HepG2 (cell line): ENCODE data around the gene TK2. TPM values are rescaled to one million over a fixed set of nuclear protein-coding genes. Genes with fewer than 3 reads are reported as not detected.

ENCODE experiments used
- AHR ChIP-seq: IDR thresholded peaks from 2 replicates; pipeline ENCODE4 v1.6.1; 2018; ENCODE audit warnings: missing genetic modification reagents, missing compliant biosample characterization
- ARNTL ChIP-seq: sonication (generic); formaldehyde crosslinking; IDR thresholded peaks from 2 replicates; pipeline ENCODE4 v1.4.0; 2020; ENCODE audit warnings: mild to moderate bottlenecking, missing genetic modification reagents
- CENPBD1 ChIP-seq: sonication (generic); formaldehyde crosslinking; IDR thresholded peaks from 2 replicates; pipeline ENCODE4 v1.8.0; 2022; ENCODE audit warnings: missing genetic modification reagents, low read depth, mild to moderate bottlenecking, borderline replicate concordance
- FOSL2 ChIP-seq: sonication (generic); formaldehyde crosslinking; IDR thresholded peaks from 2 replicates; pipeline ENCODE4 v1.4.0; 2020; ENCODE audit warnings: missing genetic modification reagents
- FOXM1 ChIP-seq: sonication (generic); formaldehyde crosslinking; IDR thresholded peaks from 2 replicates; pipeline ENCODE4 v1.5.0; 2020; ENCODE audit warnings: missing genetic modification reagents
- GFI1 ChIP-seq: sonication (generic); formaldehyde crosslinking; IDR thresholded peaks from 2 replicates; pipeline ENCODE4 v1.5.0; 2020; ENCODE audit warnings: missing genetic modification reagents, mild to moderate bottlenecking, borderline replicate concordance
- GTF3A ChIP-seq: sonication (generic); formaldehyde crosslinking; conservative IDR thresholded peaks from 2 replicates; pipeline ENCODE4 v1.4.0; 2020; ENCODE audit warnings: mild to moderate bottlenecking, missing genetic modification reagents
- KDM4B ChIP-seq: sonication (generic); formaldehyde crosslinking; IDR thresholded peaks from 2 replicates; pipeline ENCODE4 v1.4.0; 2020; ENCODE audit warnings: missing genetic modification reagents
- KDM5A ChIP-seq: fragments of 200-600 bp; sonication (generic); IDR thresholded peaks from 2 replicates; pipeline ENCODE4 v1.7.0; 2018; ENCODE audit warnings: antibody characterized with exemption, mild to moderate bottlenecking, low read length, borderline replicate concordance
- MEIS2 ChIP-seq: sonication (generic); formaldehyde crosslinking; IDR thresholded peaks from 2 replicates; pipeline ENCODE4 v1.9.0; 2021; ENCODE audit warnings: mild to moderate bottlenecking, missing genetic modification reagents
- NR2F6 ChIP-seq, 2 experiments: IDR thresholded peaks; 2 replicates each; pipeline ENCODE4 v1.6.1; 2016; ENCODE audit warnings: antibody characterized with exemption in 1 of 2, mild to moderate bottlenecking in 1 of 2
- PBX2 ChIP-seq: IDR thresholded peaks from 2 replicates; pipeline ENCODE4 v1.6.1; 2016; ENCODE audit warnings: control low read depth
- POLR2AphosphoS5 ChIP-seq: IDR thresholded peaks from 2 replicates; pipeline ENCODE4 v1.6.1; 2012; ENCODE audit warnings: low read depth, low read length
- PPARG ChIP-seq: conservative IDR thresholded peaks from 2 replicates; pipeline ENCODE4 v1.6.1; 2016; ENCODE audit warnings: missing biosample characterization, missing genetic modification reagents
- RORA ChIP-seq: sonication (generic); formaldehyde crosslinking; IDR thresholded peaks from 2 replicates; pipeline ENCODE4 v1.5.0; 2020; ENCODE audit warnings: mild to moderate bottlenecking, missing genetic modification reagents, moderate library complexity
- SMC3 ChIP-seq: IDR thresholded peaks from 2 replicates; pipeline ENCODE4 v1.6.1; 2011; ENCODE audit warnings: low read length, improper control_type of control experiment
- TBL1XR1 ChIP-seq: fragments of 150-350 bp; IDR thresholded peaks from 2 replicates; pipeline ENCODE4 v1.6.1; 2014; ENCODE audit warnings: borderline replicate concordance, low read length; ENCODE audit not compliant: partially characterized antibody
- YY1 ChIP-seq: IDR thresholded peaks from 2 replicates; pipeline ENCODE4 v1.6.1; 2011; ENCODE audit warnings: low read length, low read depth, moderate library complexity, mild to moderate bottlenecking; ENCODE audit not compliant: insufficient read depth, insufficient replicate concordance
- ZNF430 ChIP-seq: sonication (generic); formaldehyde crosslinking; IDR thresholded peaks from 2 replicates; pipeline ENCODE4 v1.9.0; 2021; ENCODE audit warnings: mild to moderate bottlenecking, missing genetic modification reagents
- ZNF446 ChIP-seq: sonication (generic); formaldehyde crosslinking; IDR thresholded peaks from 2 replicates; pipeline ENCODE4 v1.5.0; 2020; ENCODE audit warnings: mild to moderate bottlenecking, missing genetic modification reagents
- ZNF552 ChIP-seq: sonication (generic); formaldehyde crosslinking; IDR thresholded peaks from 2 replicates; pipeline ENCODE4 v1.9.0; 2022; ENCODE audit warnings: missing genetic modification reagents, mild to moderate bottlenecking, borderline replicate concordance
- ZNF567 ChIP-seq: sonication (generic); formaldehyde crosslinking; IDR thresholded peaks from 2 replicates; pipeline ENCODE4 v1.8.1; 2023; ENCODE audit warnings: mild to moderate bottlenecking, missing genetic modification reagents, borderline replicate concordance
- ZNF574 ChIP-seq: sonication (generic); formaldehyde crosslinking; IDR thresholded peaks from 2 replicates; pipeline ENCODE4 v1.4.0; 2020; ENCODE audit warnings: missing genetic modification reagents
- ZNF660 ChIP-seq: sonication (generic); formaldehyde crosslinking; IDR thresholded peaks from 2 replicates; pipeline ENCODE4 v1.5.1; 2020; ENCODE audit warnings: mild to moderate bottlenecking, low read depth, missing genetic modification reagents, borderline replicate concordance
- ZNF781 ChIP-seq: sonication (generic); formaldehyde crosslinking; IDR thresholded peaks from 2 replicates; pipeline ENCODE4 v1.5.1; 2020; ENCODE audit warnings: borderline replicate concordance, mild to moderate bottlenecking, missing genetic modification reagents; ENCODE audit errors: not compliant biosample characterization
- polyA plus RNA-seq, 8 experiments: library from polyadenylated mRNA; depleted of rRNA in 3 of 8; stranded (reverse) in 7 of 8; unstranded in 1 of 8; fragments of >200 nt; fragmentation: Illumina TruSeq in 4 of 8; extraction: Trizol in 4 of 8; gene quantifications; 2 replicates each; pipeline versions ENCODE4 v1.2.1 to v1.2.3, GENCODE V29; 2011 to 2016; ENCODE audit warnings: low read depth in 4 of 8, missing spikeins in 1 of 8, mixed read lengths in 1 of 8; ENCODE audit not compliant: insufficient read depth in 1 of 8
- total RNA-seq, 5 experiments: library from RNA; depleted of rRNA; stranded (reverse); fragments of >200 nt; fragmentation: Illumina TruSeq; extraction: Trizol; gene quantifications; 2 replicates each; pipeline ENCODE4 v1.2.3, GENCODE V29; 2016; ENCODE audit warnings: low read depth in 1 of 5

TK2 gene
- total and polyA plus RNA-seq, 2 of the 13 experiments (the other 11 are each of a cell fraction or from before 2014, with no cell fraction given): 18.7 to 21.0 TPM

GRCh38 chr16:66483689-66484452 lies 66.1 kb downstream of the TK2 start (continued):
- no peak for TF ChIP-seq ARNTL (CRISPR knock-in tag)
- no peak for TF ChIP-seq CENPBD1 (CRISPR knock-in tag)
- no peak for TF ChIP-seq GTF3A (CRISPR knock-in tag)
- TF ChIP-seq SMC3: peak; percentile 89
- peak; percentile 47 for TF ChIP-seq FOSL2
- TF ChIP-seq RORA (CRISPR knock-in tag): no peak
- TF ChIP-seq ZNF552 (CRISPR knock-in tag): no peak
- no peak for TF ChIP-seq PPARG (CRISPR knock-in tag)
- TF ChIP-seq ZNF660 (CRISPR knock-in tag): no peak
- no peak for TF ChIP-seq TBL1XR1
- no peak for TF ChIP-seq NR2F6 (IDR thresholded peaks at IDR 0.05)
- TF ChIP-seq NR2F6 (CRISPR knock-in tag; IDR thresholded peaks at IDR 0.05): peak; percentile 40; the same call in 1 of the 2 replicates
- peak; percentile 40 for TF ChIP-seq ZNF781 (CRISPR knock-in tag)
- TF ChIP-seq POLR2AphosphoS5: no peak
- TF ChIP-seq AHR (CRISPR knock-in tag): 0 out of 2 replicates have a peak, but pooled peaks have one; percentile 34
- 0 out of 2 replicates have a peak, but pooled peaks have one; percentile 56 for TF ChIP-seq KDM4B
- TF ChIP-seq PBX2 (CRISPR knock-in tag): 0 out of 2 replicates have a peak, but pooled peaks have one; percentile 15
- no peak for TF ChIP-seq GFI1 (CRISPR knock-in tag)
- 0 out of 2 replicates have a peak, but pooled peaks have one; percentile 26 for TF ChIP-seq ZNF430
- no peak for TF ChIP-seq FOXM1 (CRISPR knock-in tag)
- TF ChIP-seq KDM5A: no peak
- peak; percentile 58 for TF ChIP-seq YY1
- TF ChIP-seq ZNF446 (CRISPR knock-in tag): peak; percentile 25; the same call in 1 of the 2 replicates
- TF ChIP-seq MEIS2 (CRISPR knock-in tag): no peak
- no peak for TF ChIP-seq ZNF567 (CRISPR knock-in tag)
- TF ChIP-seq ZNF574 (CRISPR knock-in tag): peak; percentile 52; the same call in 1 of the 2 replicates
